OCI-LY7 (cell line): Measurements from ENCODE around the gene CCDC170. TPM values are rescaled to one million over a fixed set of nuclear protein-coding genes. Genes with fewer than 3 reads are reported as not detected.

Source experiments
- BruUV-seq: library from RNA; stranded (reverse); fragments of 400-500 nt; replicated peaks from 2 replicates; lab custom pipeline; 2021; lab: Mats Ljungman, UMichigan
- CTCF ChIA-PET: fragments of 300-600 bp; sonication (Branson Sonifier 250); formaldehyde crosslinking; loops from one replicate; lab custom pipeline; 2022; ENCODE audit warnings: antibody characterized with exemption; ENCODE audit not compliant: unreplicated experiment; lab: Charles Lee
- POLR2A ChIA-PET: fragments of 300-600 bp; sonication (Branson Sonifier 250); formaldehyde crosslinking; loops from one replicate; lab custom pipeline; 2022; ENCODE audit warnings: antibody characterized with exemption; lab: Charles Lee
- DNase-seq: peaks from one replicate; pipeline ENCODE4 v3.0.0-alpha.2; 2015; ENCODE audit warnings: low spot score
- H2AFZ ChIP-seq: fragments of 200-600 bp; sonication (generic), shearing (Covaris generic); 2 replicates; pipeline ENCODE4 v1.6.1; 2014; ENCODE audit warnings: mild to moderate bottlenecking, antibody characterized with exemption, low read length, moderate library complexity
- H3K27ac ChIP-seq: fragments of 200-600 bp; sonication (generic); 2 replicates; pipeline ENCODE4 v1.5.1; 2014; ENCODE audit warnings: mixed run types, low read depth, mild to moderate bottlenecking, moderate library complexity, low read length, inconsistent platforms; ENCODE audit not compliant: poor library complexity, severe bottlenecking
- H3K36me3 ChIP-seq: fragments of 200-600 bp; sonication (generic); 2 replicates; pipeline ENCODE4 v1.6.1; 2014; ENCODE audit warnings: mild to moderate bottlenecking, antibody characterized with exemption, low read length, moderate library complexity, mixed read lengths; ENCODE audit not compliant: insufficient read depth
- H3K4me1 ChIP-seq: fragments of 200-600 bp; sonication (generic); 2 replicates; pipeline ENCODE4 v1.5.1; 2014; ENCODE audit warnings: mild to moderate bottlenecking, low read length; ENCODE audit not compliant: insufficient read depth, poor library complexity, severe bottlenecking
- H3K4me2 ChIP-seq: fragments of 200-600 bp; sonication (generic); 2 replicates; pipeline ENCODE4 v1.6.1; 2014; ENCODE audit warnings: mild to moderate bottlenecking, low read length
- H3K4me3 ChIP-seq: fragments of 200-600 bp; sonication (generic); 2 replicates; pipeline ENCODE4 v1.5.1; 2014; ENCODE audit warnings: mild to moderate bottlenecking, low read depth, low read length; ENCODE audit not compliant: poor library complexity, severe bottlenecking
- H3K79me2 ChIP-seq: fragments of 200-600 bp; sonication (generic); 2 replicates; pipeline ENCODE4 v1.6.1; 2016; ENCODE audit warnings: low read depth, mild to moderate bottlenecking, low read length, moderate library complexity, mixed read lengths; ENCODE audit not compliant: insufficient read depth
- H3K9me2 ChIP-seq: fragments of 200-600 bp; sonication (generic); 2 replicates; pipeline ENCODE4 v1.6.1; 2016; ENCODE audit warnings: mild to moderate bottlenecking, low read length, mixed read lengths; ENCODE audit not compliant: insufficient read depth
- H3K9me3 ChIP-seq: fragments of 200-600 bp; sonication (generic); 2 replicates; pipeline ENCODE4 v1.6.1; 2014; ENCODE audit warnings: mild to moderate bottlenecking, mixed run types, low read length, mixed read lengths
- H4K20me1 ChIP-seq: fragments of 200-600 bp; sonication (generic); 2 replicates; pipeline ENCODE4 v1.6.1; 2014; ENCODE audit warnings: mild to moderate bottlenecking, antibody characterized with exemption, low read length, moderate library complexity, mixed read lengths; ENCODE audit not compliant: insufficient read depth
- CTCF ChIP-seq: fragments of 200-600 bp; sonication (generic); conservative IDR thresholded peaks from 2 replicates; pipeline ENCODE4 v1.5.1; 2014; ENCODE audit warnings: mild to moderate bottlenecking, antibody characterized with exemption, low read length, moderate library complexity, mixed read lengths
- EZH2phosphoT487 ChIP-seq: fragments of 200-600 bp; sonication (generic); IDR thresholded peaks from 2 replicates; pipeline ENCODE4 v1.6.1; 2018; ENCODE audit warnings: low read depth, borderline replicate concordance, mild to moderate bottlenecking, mixed run types, antibody characterized with exemption, low read length, moderate library complexity, mixed read lengths
- intact Hi-C: fragments of 100-400 bp; cut with micrococcal nuclease; formaldehyde crosslinking; loops from one replicate; pipeline ENCODE4 v1.10.0; 2022; ENCODE audit not compliant: unreplicated experiment
- total RNA-seq, 2 experiments: library from RNA; depleted of rRNA in 1 of 2; stranded (reverse); fragments of >200 nt in 1 of 2; shearing (Covaris generic) in 1 of 2; gene quantifications; 2 replicates each; pipeline ENCODE4 v1.2.3, GENCODE V29; 2014 to 2022

Gene CCDC170
- total RNA-seq, 2 experiments from 2014 or later = not detected

GRCh38 chr6:151665329-151665728 lies 171.5 kb downstream of the CCDC170 start:
- Histone ChIP-seq H3K9me2 (no peaks in the 10 kb centered on the region), H3K4me2 (no peak overlapping the region), H3K79me2 (no peaks in the 10 kb centered on the region), H3K36me3 (no peaks in the 10 kb centered on the region), H3K9me3 (no peaks in the 10 kb centered on the region), H3K27ac (no peak overlapping the region), H4K20me1 (no peaks in the 10 kb centered on the region), H3K4me3 (no peak overlapping the region), H3K4me1 (no peaks in the 10 kb centered on the region), H2AFZ (no peak overlapping the region)
- CTCF ChIA-PET = no interaction called here
- no TSS peak for BruUV-seq
- intact Hi-C loops = no loop called here
- POLR2A ChIA-PET = no interaction called here
- TF ChIP-seq CTCF (no peak), EZH2phosphoT487 (no peak)
- DNase-seq = no peak

GRCh38 chr6:151666526-151666925 lies 172.7 kb downstream of the CCDC170 start:
- no TSS peak for BruUV-seq

More at GRCh38 chr6:151666526-151666925, 172.7 kb downstream of the CCDC170 start:
- H3K9me3 ChIP-seq = no peaks in the 10 kb centered on the region
- H3K79me2 ChIP-seq = no peaks in the 10 kb centered on the region
- DNase-seq = no peak
- H4K20me1 ChIP-seq = no peaks in the 10 kb centered on the region
- H2AFZ ChIP-seq = no peak overlapping the region
- no peak overlapping the region for H3K27ac ChIP-seq
- no peaks in the 10 kb centered on the region for H3K36me3 ChIP-seq
- no peaks in the 10 kb centered on the region for H3K9me2 ChIP-seq
- H3K4me3 ChIP-seq = no peak overlapping the region
- H3K4me1 ChIP-seq = no peaks in the 10 kb centered on the region
- POLR2A ChIA-PET = no interaction called here
- TF ChIP-seq EZH2phosphoT487 (no peak), CTCF (no peak)
- intact Hi-C loops = no loop called here
- CTCF ChIA-PET = no interaction called here
- no peak overlapping the region for H3K4me2 ChIP-seq
